GM23248 (cell line): ENCODE results near the gene AGPAT2.

ENCODE experiments used
- EZH2 ChIP-seq: fragments of 200-600 bp; sonication (generic); IDR thresholded peaks from 2 replicates; pipeline ENCODE4 v1.6.1; 2018; ENCODE audit warnings: antibody characterized with exemption, mild to moderate bottlenecking; ENCODE audit not compliant: insufficient read depth, poor library complexity, severe bottlenecking
- EZH2phosphoT487 ChIP-seq: fragments of 200-600 bp; sonication (generic); IDR thresholded peaks from 2 replicates; pipeline ENCODE4 v1.6.1; 2018; ENCODE audit warnings: antibody characterized with exemption, moderate library complexity, mild to moderate bottlenecking, low read depth; ENCODE audit not compliant: insufficient read depth

GRCh38 chr9:136644593-136645351 lies 42.5 kb downstream of the AGPAT2 start:
- TF ChIP-seq EZH2 (no peak), EZH2phosphoT487 (no peak)
